IMR-90 (cell line): Measurements from ENCODE around the gene TOPORS. TPM values are rescaled to one million over a fixed set of nuclear protein-coding genes. Genes with fewer than 3 reads are reported as not detected.

Experiments
- ATAC-seq: fragments of 200-7000 bp; cut with Tn5 transposase; 2 replicates; pipeline ENCODE4 v1.9.1; 2020; ENCODE audit warnings: low read depth, mild to moderate bottlenecking, moderate library complexity
- BruUV-seq: library from RNA; stranded (reverse); fragments of 400-500 nt; replicated peaks from 2 replicates; lab custom pipeline; 2021; lab: Mats Ljungman, UMichigan
- CTCF ChIA-PET: fragments of 300-600 bp; formaldehyde crosslinking; extraction: SDS; loops from one replicate; lab custom pipeline; 2021; ENCODE audit warnings: antibody characterized with exemption; lab: Yijun Ruan, JAX
- POLR2A ChIA-PET: fragments of 300-600 bp; sonication (Branson Sonifier 250); formaldehyde crosslinking; loops from one replicate; lab custom pipeline; 2022; ENCODE audit warnings: antibody characterized with exemption; ENCODE audit not compliant: unreplicated experiment; lab: Charles Lee
- DNase-seq: peaks from one replicate; pipeline ENCODE4 v3.0.0; 2013
- H2AFZ ChIP-seq: replicated peaks from 2 replicates; pipeline ENCODE3; 2013; ENCODE audit warnings: low read length, mild to moderate bottlenecking; ENCODE audit not compliant: poor library complexity
- H2AK5ac ChIP-seq: 2 replicates; pipeline ENCODE4 v1.6.1; 2013; ENCODE audit warnings: low read depth, low read length, inconsistent platforms
- H2AK9ac ChIP-seq: replicated peaks from 2 replicates; pipeline ENCODE3; 2013; ENCODE audit warnings: mild to moderate bottlenecking, low read depth, low read length, moderate library complexity; ENCODE audit not compliant: poor library complexity
- H2BK120ac ChIP-seq: 2 replicates; pipeline ENCODE4 v1.6.1; 2013; ENCODE audit warnings: low read depth, low read length, inconsistent platforms
- H2BK15ac ChIP-seq: 3 replicates; pipeline ENCODE4 v1.6.1; 2013; ENCODE audit warnings: low read depth, low read length, inconsistent platforms
- H2BK20ac ChIP-seq: 2 replicates; pipeline ENCODE4 v1.6.1; 2013; ENCODE audit warnings: low read depth, mild to moderate bottlenecking, inconsistent platforms, low read length, moderate library complexity
- H2BK5ac ChIP-seq: 2 replicates; pipeline ENCODE4 v1.6.1; 2013; ENCODE audit warnings: mild to moderate bottlenecking, low read depth, low read length, inconsistent platforms; ENCODE audit not compliant: poor library complexity, severe bottlenecking
- H3K14ac ChIP-seq: replicated peaks from 2 replicates; pipeline ENCODE4 v1.6.1; 2013; ENCODE audit warnings: low read depth, low read length, inconsistent platforms
- H3K18ac ChIP-seq: 2 replicates; pipeline ENCODE4 v1.6.1; 2013; ENCODE audit warnings: low read depth, low read length, control low read depth
- H3K23ac ChIP-seq: 2 replicates; pipeline ENCODE4 v1.6.1; 2013; ENCODE audit warnings: low read depth, low read length, inconsistent platforms
- H3K27ac ChIP-seq: 2 replicates; pipeline ENCODE4 v1.5.1; 2013; ENCODE audit warnings: mild to moderate bottlenecking, control low read depth, low read length; ENCODE audit not compliant: insufficient read depth
- H3K27me3 ChIP-seq: 2 replicates; pipeline ENCODE4 v1.6.1; 2013; ENCODE audit warnings: low read length; ENCODE audit not compliant: control insufficient read depth, insufficient read depth
- H3K36me3 ChIP-seq: 2 replicates; pipeline ENCODE4 v1.6.1; 2013; ENCODE audit warnings: low read length, mixed read lengths; ENCODE audit not compliant: control insufficient read depth, insufficient read depth
- H3K4ac ChIP-seq: 2 replicates; pipeline ENCODE4 v1.6.1; 2013; ENCODE audit warnings: low read depth, low read length, inconsistent platforms
- H3K4me1 ChIP-seq: 2 replicates; pipeline ENCODE4 v1.6.1; 2013; ENCODE audit warnings: low read length, mixed read lengths; ENCODE audit not compliant: control insufficient read depth, insufficient read depth
- H3K4me2 ChIP-seq: 2 replicates; pipeline ENCODE4 v1.6.1; 2013; ENCODE audit warnings: low read depth, mild to moderate bottlenecking, control low read depth, low read length, moderate library complexity
- H3K4me3 ChIP-seq: 2 replicates; pipeline ENCODE4 v1.5.1; 2013; ENCODE audit warnings: low read depth, mild to moderate bottlenecking, control low read depth, low read length, moderate library complexity; ENCODE audit not compliant: insufficient read depth
- H3K56ac ChIP-seq: 2 replicates; pipeline ENCODE4 v1.6.1; 2013; ENCODE audit warnings: low read length, inconsistent platforms; ENCODE audit not compliant: insufficient read depth; ENCODE audit errors: extremely low read depth
- H3K79me1 ChIP-seq, 2 experiments: 2 replicates each; pipeline ENCODE4 v1.6.1; 2013; ENCODE audit warnings: low read length in 2 of 2, inconsistent platforms in 1 of 2, low read depth in 1 of 2
- H3K9ac ChIP-seq: 2 replicates; pipeline ENCODE4 v1.6.1; 2013; ENCODE audit warnings: low read depth, low read length, control low read depth
- H3K9me1 ChIP-seq: 2 replicates; pipeline ENCODE4 v1.6.1; 2013; ENCODE audit warnings: low read length, inconsistent platforms; ENCODE audit not compliant: insufficient read depth
- H3K9me3 ChIP-seq: 2 replicates; pipeline ENCODE4 v1.6.1; 2013; ENCODE audit warnings: low read length; ENCODE audit not compliant: control insufficient read depth, insufficient read depth
- H4K20me1 ChIP-seq: 2 replicates; pipeline ENCODE4 v1.6.1; 2013; ENCODE audit warnings: low read length, inconsistent platforms; ENCODE audit not compliant: insufficient read depth
- H4K5ac ChIP-seq: 2 replicates; pipeline ENCODE4 v1.6.1; 2013; ENCODE audit warnings: mild to moderate bottlenecking, low read depth, low read length, control low read depth
- H4K8ac ChIP-seq, 2 experiments: 2 replicates each; pipeline ENCODE4 v1.6.1; 2013; ENCODE audit warnings: low read depth in 2 of 2, low read length in 2 of 2, control low read depth in 1 of 2, inconsistent platforms in 1 of 2
- H4K91ac ChIP-seq: 2 replicates; pipeline ENCODE4 v1.6.1; 2013; ENCODE audit warnings: low read depth, low read length, inconsistent platforms; ENCODE audit not compliant: insufficient read depth
- CEBPB ChIP-seq: IDR thresholded peaks from 2 replicates; pipeline ENCODE4 v1.6.1; 2012; ENCODE audit warnings: low read depth, low read length, improper control_type of control experiment
- RFX5 ChIP-seq: IDR thresholded peaks from 2 replicates; pipeline ENCODE4 v1.8.0; 2012; ENCODE audit warnings: low read depth, mild to moderate bottlenecking, low read length, moderate library complexity
- WGBS, 2 experiments: methylation state at CpG; one replicate each; pipeline versions ENCODE4 v1.1.5 to v1.1.7; 2013; ENCODE audit warnings: missing lambda C conversion rate in 2 of 2; ENCODE audit not compliant: insufficient read length in 1 of 2; ENCODE audit errors: extremely low coverage in 2 of 2; 5-methylcytosine and 5-hydroxymethylcytosine counted together
- dilution Hi-C: fragments of 300-500 bp; cut with HindIII; formaldehyde crosslinking; loops from one replicate; pipeline ENCODE4 v1.14.3; 2018; ENCODE audit warnings: low sequenced_read_pairs; ENCODE audit not compliant: unreplicated experiment
- in situ Hi-C: fragments of 300-500 bp; cut with MboI; formaldehyde crosslinking; loops from 3 replicates; pipeline ENCODE4 v1.14.3; 2019; ENCODE audit warnings: low sequenced_read_pairs, inconsistent platforms, mixed read lengths
- intact Hi-C: fragments of 100-400 bp; cut with micrococcal nuclease; formaldehyde crosslinking; loops from 2 replicates; pipeline ENCODE4 v1.10.0; 2022
- polyA plus RNA-seq, 3 experiments: library from polyadenylated mRNA; depleted of rRNA; stranded (reverse); fragments of >200 nt; gene quantifications; 2 replicates each; pipeline ENCODE4 v1.2.3, GENCODE V29; 2012; ENCODE audit warnings: low replicate concordance in 1 of 3
- total RNA-seq: library from RNA; depleted of rRNA; stranded (reverse); fragments of >200 nt; gene quantifications from 2 replicates; pipeline ENCODE4 v1.2.3, GENCODE V29; 2012

TOPORS gene
- total and polyA plus RNA-seq, 2 of the 4 experiments (the other 2 are of a cell fraction): 7.4 to 27.8 TPM

DNA sequence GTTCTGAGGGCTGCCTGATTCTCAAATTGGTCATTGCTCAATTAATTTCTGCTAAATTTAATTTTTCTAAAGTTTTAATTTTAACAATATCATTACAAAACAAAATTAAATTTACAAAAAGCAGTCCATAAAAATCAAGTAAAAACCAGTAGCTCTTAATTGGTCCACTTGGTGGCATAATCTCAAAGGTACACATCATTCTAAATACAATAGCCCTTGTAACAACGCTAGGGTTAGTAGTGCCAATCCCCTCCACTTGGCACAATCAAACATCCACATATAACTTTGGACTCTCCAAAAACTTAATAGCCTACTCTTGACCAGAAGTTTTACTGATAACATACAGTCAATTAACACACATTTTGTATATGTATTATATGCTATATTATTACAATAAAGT, 22.5 kb upstream of the TOPORS start:
- H3K9me1 ChIP-seq: no peaks in the 10 kb centered on the region
- H3K4ac ChIP-seq: no peak overlapping the region
- no peak overlapping the region for H4K91ac ChIP-seq
- no peak for DNase-seq
- no peaks in the 10 kb centered on the region for H3K9me3 ChIP-seq
- H4K8ac ChIP-seq: no peak overlapping the region
- in situ Hi-C loops (loop anchor here (5.0 kb wide), 1 partner anchor 193 kb away; the partner anchor contains the start of gene ACO1), dilution Hi-C loops (loop anchor here (25.0 kb wide), 1 partner anchor 138 kb away; no protein-coding TSS in a partner anchor), intact Hi-C loops (loop anchor here (5.0 kb wide), 1 partner anchor 143 kb away; no protein-coding TSS in a partner anchor)
- no peak overlapping the region for H3K27ac ChIP-seq
- no peak overlapping the region for H3K9ac ChIP-seq
- no peaks in the 10 kb centered on the region for H3K4me1 ChIP-seq
- H3K27me3 ChIP-seq: no peaks in the 10 kb centered on the region; the same call in 1 of the 2 replicates
- ATAC-seq: no peak
- H4K20me1 ChIP-seq: peaks cover 3% of the 10 kb centered on the region; the same call in 1 of the 2 replicates
- no peak overlapping the region for H3K56ac ChIP-seq
- H2BK15ac ChIP-seq: no peak overlapping the region
- H2AK5ac ChIP-seq: no peak overlapping the region
- no peak overlapping the region for H2AK9ac ChIP-seq
- no peak overlapping the region for H2AFZ ChIP-seq
- no TSS peak for BruUV-seq
- no peak overlapping the region for H3K23ac ChIP-seq
- WGBS, 2 experiments: no CpG with 5 or more reads among the region's 1 CpG
- peaks cover 4% of the 10 kb centered on the region; the same call in 1 of the 2 replicates for H3K36me3 ChIP-seq
- H3K79me1 ChIP-seq: peaks cover 4 to 8% of the 10 kb centered on the region in 2 experiments; a peak in 2 of 4 replicates
- no peak overlapping the region for H2BK20ac ChIP-seq
- ChIA-PET CTCF (interaction anchor here (0.6 to 11.5 kb wide), 3 partner anchors 48 to 197 kb away, joined by 3 to 189 read pairs (median 4); no protein-coding TSS in a partner anchor), POLR2A (no interaction called here)
- H3K4me2 ChIP-seq: no peak overlapping the region
- H2BK5ac ChIP-seq: no peak overlapping the region
- H4K5ac ChIP-seq: no peak overlapping the region
- no peak overlapping the region for H2BK120ac ChIP-seq
- H3K4me3 ChIP-seq: no peak overlapping the region
- no peak overlapping the region for H3K14ac ChIP-seq
- no peak overlapping the region for H3K18ac ChIP-seq
- TF ChIP-seq RFX5 (no peak), CEBPB (no peak)
